GM12891 (cell line): ENCODE results near the gene MYO6.

ENCODE experiments used
- DNase-seq: peaks from one replicate; pipeline ENCODE4 v3.0.0; 2011; ENCODE audit warnings: low spot score; ENCODE audit not compliant: insufficient read length
- FAIRE-seq: peaks from 2 replicates; lab custom pipeline; 2011; peaks lifted over from hg19 to GRCh38; lab: Jason Lieb, UNC
- PAX5 ChIP-seq: IDR thresholded peaks from 2 replicates; pipeline ENCODE4 v1.6.1; 2011; ENCODE audit warnings: low read length, moderate library complexity, mild to moderate bottlenecking; ENCODE audit not compliant: insufficient read depth, severe bottlenecking
- POLR2A ChIP-seq: IDR thresholded peaks from 2 replicates; pipeline ENCODE4 v1.6.1; 2011; ENCODE audit warnings: low read depth, low read length, control low read depth
- POLR2AphosphoS5 ChIP-seq: IDR thresholded peaks from 2 replicates; pipeline ENCODE4 v1.6.1; 2011; ENCODE audit warnings: low read depth, low read length, control low read depth
- POU2F2 ChIP-seq: IDR thresholded peaks from 2 replicates; pipeline ENCODE4 v1.6.1; 2011; ENCODE audit warnings: low read depth, mild to moderate bottlenecking, control low read depth, low read length, moderate library complexity
- SPI1 ChIP-seq: IDR thresholded peaks from 2 replicates; pipeline ENCODE4 v1.6.1; 2011; ENCODE audit warnings: low read depth, low read length, control low read depth
- TAF1 ChIP-seq: IDR thresholded peaks from 2 replicates; pipeline ENCODE4 v1.6.1; 2011; ENCODE audit warnings: low read depth, low read length, control low read depth

The MYO6 gene

DNA sequence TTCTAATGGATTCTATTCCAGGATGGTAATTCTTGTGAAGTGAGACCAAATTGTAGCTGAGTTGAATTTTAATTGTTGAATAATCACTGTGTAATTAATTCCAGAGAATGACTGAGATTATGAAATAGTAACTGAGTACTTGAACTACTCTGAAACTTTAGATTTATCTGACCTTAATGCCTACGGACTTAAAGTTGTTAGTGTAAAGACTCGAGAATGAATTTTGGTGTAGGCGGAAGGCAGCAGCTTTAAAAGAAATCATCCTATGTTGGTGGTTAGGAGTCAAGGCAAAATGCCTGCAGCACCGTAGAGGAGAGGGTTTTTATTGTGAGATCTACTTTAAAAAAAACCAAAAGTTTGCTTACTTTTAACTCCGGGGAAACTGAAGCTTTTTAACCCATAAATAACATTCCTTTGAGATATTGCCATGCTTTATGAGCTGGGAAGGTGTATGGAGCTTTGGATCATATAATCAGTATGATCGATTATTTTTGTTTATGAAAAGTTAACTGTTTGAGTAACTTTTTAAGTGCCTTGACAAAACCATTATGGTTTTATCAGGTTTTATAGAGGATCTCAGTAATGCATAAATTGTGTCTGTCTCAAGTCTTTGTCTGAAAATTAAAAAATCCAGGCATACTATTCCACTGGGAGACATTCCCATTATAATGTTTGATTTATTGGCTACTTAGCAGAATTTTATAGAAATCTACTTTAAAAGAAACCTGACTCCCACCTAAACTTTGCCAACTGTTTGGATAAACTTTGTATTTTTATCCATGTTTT, 46.1 kb downstream of the MYO6 start:
- FAIRE-seq (no peak), DNase-seq (no peak)
- TF ChIP-seq TAF1 = no peak
- no peak for TF ChIP-seq POLR2AphosphoS5
- no peak for TF ChIP-seq SPI1
- TF ChIP-seq POLR2A = no peak
- TF ChIP-seq POU2F2 = no peak
- no peak for TF ChIP-seq PAX5

DNA sequence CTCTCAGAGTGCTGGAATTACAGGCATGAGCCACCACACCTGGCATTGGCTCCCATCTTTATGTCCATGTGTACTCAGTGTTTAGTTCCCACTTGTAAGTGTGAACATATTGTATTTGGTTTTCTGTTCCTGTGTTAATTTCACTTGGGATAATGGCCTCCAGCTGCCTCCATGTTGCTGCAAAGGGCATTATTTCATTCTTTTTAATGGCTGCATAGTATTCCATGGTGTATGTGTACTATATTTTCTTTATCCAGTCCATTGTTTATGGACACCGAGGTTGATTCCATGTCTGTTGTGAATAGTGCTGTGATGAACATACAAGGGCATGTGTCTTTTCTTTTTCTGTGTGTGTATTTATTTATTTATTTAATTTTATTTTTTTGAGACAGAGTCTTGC, 47.7 kb downstream of the MYO6 start:
- TF ChIP-seq POLR2A (no peak), POU2F2 (no peak), POLR2AphosphoS5 (no peak), TAF1 (no peak), SPI1 (no peak), PAX5 (no peak)
- DNase-seq (no peak), FAIRE-seq (no peak)

DNA sequence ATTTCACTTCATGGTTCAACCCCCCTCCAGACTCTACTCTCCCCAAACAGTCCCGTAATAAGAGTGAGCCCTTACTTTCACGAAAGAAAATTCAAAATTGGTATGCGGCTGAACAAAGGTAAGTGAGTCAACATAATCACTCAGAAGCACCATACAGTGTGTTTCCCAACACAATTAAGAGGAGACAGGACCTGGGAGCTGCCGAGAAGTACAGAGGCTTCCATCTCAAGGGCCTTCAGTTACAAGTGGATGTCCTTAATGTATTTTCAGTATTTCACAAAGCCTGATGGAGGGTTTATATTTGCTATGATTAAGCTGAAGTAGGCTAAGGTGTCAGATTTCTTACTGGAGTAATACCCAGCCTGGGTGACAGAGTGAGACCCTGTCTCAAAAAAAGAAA, 51.1 kb downstream of the MYO6 start:
- DNase-seq (no peak), FAIRE-seq (no peak)
- TF ChIP-seq POU2F2 = no peak
- no peak for TF ChIP-seq TAF1
- TF ChIP-seq POLR2AphosphoS5 = no peak
- no peak for TF ChIP-seq PAX5
- no peak for TF ChIP-seq SPI1
- no peak for TF ChIP-seq POLR2A

DNA sequence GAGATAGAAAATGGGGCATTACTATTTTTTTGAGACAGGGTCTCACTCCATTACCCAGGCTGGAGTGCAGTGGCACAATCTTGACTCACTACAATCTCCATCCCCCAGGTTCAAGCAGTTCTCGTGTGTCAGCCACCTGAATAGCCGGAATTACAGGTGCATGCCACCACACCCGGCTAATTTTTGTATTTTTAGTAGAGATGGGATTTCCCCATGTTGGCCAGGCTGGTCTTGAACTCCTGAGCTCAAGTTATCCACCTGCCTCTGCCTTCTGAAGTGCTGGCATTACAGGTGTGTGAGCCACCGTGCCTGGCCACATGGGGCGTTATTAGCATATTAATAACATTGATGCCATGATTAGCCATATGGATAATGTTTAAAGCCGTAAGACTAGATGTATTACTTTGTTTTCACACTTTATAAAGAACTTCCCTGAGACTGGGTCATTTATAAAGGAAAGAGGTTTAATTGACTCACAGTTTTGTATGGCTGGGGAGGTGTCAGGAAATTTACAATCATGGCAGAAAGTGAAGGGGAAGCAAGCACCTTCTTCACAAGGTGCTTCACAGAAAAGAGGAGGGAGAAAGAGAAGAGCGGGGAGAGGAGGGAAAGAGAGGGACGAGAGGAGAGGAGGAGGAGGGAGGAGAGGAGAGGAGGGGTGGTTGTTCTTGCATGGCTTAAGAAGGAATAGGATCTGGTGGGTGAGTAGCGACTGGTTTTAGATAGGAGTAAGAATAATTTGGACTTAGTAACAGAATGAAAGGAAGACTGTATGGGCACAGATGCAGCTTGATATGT, 51.9 kb downstream of the MYO6 start:
- DNase-seq (no peak), FAIRE-seq (no peak)
- TF ChIP-seq POLR2AphosphoS5 (no peak), POU2F2 (no peak), SPI1 (no peak), PAX5 (no peak), TAF1 (no peak), POLR2A (no peak)

DNA sequence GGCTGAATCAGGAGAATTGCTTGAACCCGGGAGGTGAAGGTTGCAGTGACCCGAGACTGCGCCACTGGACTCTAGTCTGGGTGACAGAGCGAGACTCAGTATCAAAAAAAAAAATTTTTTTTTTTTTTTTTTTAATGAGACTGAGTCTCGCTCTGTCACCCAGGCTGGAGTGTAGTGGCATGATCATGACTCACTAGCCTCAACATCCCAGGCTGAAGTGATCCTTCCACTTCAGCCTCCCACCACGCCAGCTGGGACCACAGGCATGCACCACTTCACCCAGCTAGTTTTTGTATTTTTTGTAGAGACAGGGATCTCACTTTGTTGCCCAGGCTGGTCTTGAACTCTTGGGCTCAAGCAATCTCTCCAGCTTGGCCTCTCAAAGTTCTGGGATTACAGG, 53.3 kb downstream of the MYO6 start:
- DNase-seq = no peak
- no peak for TF ChIP-seq POU2F2
- no peak for TF ChIP-seq PAX5
- no peak for TF ChIP-seq SPI1
- TF ChIP-seq POLR2A = no peak
- no peak for TF ChIP-seq TAF1
- no peak for TF ChIP-seq POLR2AphosphoS5

DNA sequence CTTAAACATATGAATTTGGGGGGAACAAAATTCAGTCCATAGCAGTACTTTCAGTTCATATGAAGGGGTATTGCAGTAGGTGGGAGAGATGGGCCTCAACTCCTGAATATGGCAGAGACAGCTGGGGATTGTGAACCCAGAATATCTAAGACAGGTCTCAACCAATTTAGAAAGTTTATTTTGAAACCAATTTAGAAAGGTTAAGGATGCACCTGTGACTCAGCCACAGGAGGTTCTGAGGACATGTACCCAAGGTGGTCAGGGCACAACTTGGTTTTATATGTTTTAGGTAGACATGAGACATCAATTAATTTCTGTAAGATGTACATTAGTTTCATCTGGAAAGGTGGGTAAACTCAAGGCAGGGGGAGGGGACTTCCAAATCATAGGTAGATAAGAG, 59.5 kb downstream of the MYO6 start:
- DNase-seq = no peak

More for the DNA sequence above, 53.3 kb downstream of the MYO6 start:
- no peak for FAIRE-seq

DNA sequence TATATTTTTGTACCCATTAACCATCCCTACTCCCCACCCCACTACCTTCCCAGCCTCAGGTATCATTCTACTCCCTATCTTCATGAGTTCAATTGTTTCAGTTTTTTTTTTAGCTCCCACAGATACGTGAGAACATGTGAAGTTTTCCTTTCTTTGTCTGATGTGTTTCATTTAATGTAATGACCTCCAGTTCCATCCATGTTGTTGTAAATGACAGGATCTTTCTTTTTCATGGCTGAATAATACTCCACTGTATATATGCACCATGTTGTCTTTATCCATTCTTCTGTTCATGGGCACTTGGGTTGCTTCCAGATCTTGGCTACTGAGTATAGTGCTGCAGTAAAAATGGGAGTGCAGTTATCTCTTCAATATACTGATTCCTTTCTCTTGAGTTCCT, 63.5 kb downstream of the MYO6 start:
- DNase-seq = no peak
- FAIRE-seq = no peak
- no peak for TF ChIP-seq TAF1
- TF ChIP-seq PAX5 = no peak
- TF ChIP-seq POU2F2 = no peak
- TF ChIP-seq SPI1 = no peak
- TF ChIP-seq POLR2A = no peak
- TF ChIP-seq POLR2AphosphoS5 = no peak

More for the DNA sequence above, 59.5 kb downstream of the MYO6 start:
- no peak for TF ChIP-seq SPI1
- TF ChIP-seq POLR2AphosphoS5 = no peak
- no peak for TF ChIP-seq POLR2A
- TF ChIP-seq PAX5 = no peak
- FAIRE-seq = no peak

DNA sequence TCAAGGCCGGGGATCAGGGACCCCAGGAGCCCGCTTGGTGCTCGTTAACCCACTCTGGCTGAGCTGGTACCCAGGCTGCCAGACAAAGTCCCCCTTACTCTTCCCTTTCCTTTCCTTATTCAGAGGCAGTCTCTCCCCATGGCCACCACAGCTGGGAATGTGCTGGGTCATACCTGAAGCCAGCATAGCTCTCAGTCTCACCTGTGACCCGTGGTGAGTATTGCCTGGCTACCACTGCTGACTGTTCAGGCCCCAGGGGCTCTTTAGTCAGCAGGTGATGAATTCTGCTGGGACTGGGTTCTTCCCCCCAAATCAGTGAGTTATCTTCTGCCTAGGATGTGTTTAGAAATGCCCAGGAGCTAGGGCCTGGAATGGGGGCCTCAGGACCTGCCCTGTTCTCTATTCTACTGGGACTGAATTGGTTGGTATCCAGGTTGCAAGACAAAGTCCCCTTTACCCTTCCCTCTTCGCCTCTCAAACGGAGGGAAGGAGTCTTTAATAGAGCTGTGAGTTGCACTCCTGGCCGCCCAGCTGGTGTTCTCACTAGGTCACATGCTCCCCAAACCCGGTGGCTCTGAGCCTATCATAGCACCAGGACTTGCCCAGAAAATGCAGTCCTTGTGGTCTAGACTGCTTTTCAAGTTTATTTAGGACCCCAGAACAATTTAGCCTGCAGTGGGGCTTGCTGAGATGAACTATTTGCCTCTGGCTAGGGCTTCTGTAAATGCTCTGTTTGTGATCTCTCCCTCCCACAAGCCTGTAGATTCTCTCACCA, 64.6 kb downstream of the MYO6 start:
- TF ChIP-seq TAF1 (no peak), SPI1 (no peak), POLR2AphosphoS5 (no peak), PAX5 (no peak), POLR2A (no peak), POU2F2 (no peak)
- FAIRE-seq = no peak
- DNase-seq = no peak

DNA sequence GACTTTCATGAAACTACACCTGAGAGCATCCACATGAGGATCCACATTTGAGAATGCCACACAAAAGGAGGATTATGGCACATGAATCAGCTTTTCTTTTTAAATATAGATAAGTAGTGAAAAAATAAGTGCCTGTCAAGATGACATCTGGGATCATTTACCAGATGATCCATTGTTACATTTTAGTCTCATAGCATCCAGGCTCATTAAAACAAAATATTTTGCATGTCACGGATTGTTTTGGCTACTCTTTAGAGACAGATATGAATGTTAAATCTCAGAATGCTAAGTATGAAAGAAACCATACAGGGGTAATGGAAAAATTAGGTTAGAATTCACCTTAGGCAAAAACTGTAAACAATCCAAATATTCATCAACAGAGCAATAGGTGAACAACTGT, 66.7 kb downstream of the MYO6 start:
- FAIRE-seq (no peak), DNase-seq (no peak)
- TF ChIP-seq POU2F2 (no peak), TAF1 (no peak), POLR2AphosphoS5 (no peak), POLR2A (no peak), PAX5 (no peak), SPI1 (no peak)
